AG20443 (cell line): ENCODE results near the gene SLC9A2.

Source experiments
- DNase-seq: peaks from one replicate; pipeline ENCODE4 v3.0.0; 2012; ENCODE audit warnings: low spot score, mixed read lengths

SLC9A2 gene

DNA sequence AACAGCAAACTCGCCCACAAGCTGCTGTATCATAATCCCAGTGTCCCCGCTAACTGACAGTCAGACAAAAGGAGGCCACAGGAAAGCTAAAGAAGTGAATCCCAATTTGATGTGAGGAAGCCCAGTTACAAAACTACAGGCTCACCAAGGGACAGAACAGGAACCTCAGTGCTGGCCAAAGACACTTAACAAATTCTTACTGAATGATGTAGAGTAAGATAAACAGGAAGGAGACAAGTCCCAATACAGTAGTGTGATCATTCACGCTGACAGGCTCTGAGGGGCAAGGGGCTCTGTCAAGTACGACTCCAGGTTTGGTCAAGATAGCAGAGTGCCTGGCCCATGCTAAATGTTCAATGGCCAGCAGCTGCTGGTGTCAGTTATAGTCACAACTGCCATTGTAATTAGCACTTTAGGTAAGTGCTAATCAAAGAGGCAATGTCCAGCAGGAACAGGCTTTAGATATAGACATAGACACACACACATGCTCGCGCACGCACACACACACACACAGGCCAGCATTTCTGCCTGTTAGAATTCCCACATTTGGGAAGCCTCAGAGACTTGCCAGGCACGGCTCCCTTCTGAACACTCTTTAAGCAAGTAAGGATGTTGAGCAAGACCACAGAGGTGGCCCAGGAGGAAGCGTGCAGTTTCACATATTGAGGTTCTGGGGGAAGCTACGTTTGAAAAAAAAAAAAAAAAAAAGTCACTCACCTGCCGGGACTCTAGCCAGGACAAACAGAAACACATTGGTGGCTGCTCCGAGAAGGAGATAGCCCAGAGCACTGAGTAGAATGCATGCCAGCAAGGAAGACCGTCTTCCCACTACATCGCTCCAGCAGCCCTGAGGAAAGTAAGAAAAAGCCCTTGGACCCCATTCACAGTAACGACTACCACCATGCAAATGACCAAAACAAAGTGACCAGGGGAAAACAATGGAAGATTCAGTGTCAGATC is 107.1 kb downstream of the SLC9A2 start:
- no peak for DNase-seq

DNA sequence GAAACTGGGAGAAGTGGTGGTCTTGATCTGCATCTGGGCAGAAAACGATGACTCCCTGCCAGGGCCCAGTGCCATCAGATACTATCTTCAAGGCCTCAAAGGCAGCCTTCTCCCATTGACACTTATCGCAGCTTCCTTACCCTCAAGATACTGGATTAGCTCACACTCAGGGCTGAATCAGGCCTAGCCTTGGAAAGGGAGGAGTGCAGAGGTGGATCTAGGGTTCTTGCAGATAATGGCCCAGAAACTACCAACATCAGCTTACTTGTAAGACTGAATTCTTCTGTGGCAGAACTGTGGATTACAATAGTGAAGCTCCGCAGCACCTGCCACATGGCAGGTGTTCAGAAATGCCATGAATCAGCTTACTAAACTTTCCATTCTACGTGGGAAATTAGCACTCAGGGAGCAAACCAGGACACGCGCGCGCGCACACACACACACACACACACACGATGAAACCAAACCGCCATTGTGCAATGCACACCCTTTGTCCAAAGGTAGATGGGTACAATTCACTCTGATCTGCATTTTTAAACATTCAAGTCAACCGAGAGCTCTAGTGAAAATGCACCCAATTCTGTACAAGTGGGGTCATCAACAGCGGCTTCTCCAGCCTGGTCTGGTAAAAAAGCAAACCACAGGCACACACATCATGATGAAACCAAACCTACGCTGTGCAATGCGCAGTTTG is 116.2 kb downstream of the SLC9A2 start:
- no peak for DNase-seq

DNA sequence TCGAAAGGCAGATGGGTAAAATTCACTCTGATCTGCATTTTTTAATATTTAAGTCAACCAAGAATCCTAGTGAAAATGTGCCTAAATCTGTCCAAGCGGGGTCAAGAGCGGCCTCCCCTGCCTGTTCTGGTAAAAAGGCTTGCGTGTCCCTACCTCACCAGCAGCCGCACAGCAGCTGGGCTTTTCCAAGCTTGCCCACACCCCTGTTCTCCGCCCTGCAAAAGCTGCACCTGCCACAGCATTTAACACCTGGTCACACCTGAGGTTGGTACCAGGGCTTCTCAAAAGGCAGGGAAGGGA is 116.7 kb downstream of the SLC9A2 start:
- DNase-seq = no peak

DNA sequence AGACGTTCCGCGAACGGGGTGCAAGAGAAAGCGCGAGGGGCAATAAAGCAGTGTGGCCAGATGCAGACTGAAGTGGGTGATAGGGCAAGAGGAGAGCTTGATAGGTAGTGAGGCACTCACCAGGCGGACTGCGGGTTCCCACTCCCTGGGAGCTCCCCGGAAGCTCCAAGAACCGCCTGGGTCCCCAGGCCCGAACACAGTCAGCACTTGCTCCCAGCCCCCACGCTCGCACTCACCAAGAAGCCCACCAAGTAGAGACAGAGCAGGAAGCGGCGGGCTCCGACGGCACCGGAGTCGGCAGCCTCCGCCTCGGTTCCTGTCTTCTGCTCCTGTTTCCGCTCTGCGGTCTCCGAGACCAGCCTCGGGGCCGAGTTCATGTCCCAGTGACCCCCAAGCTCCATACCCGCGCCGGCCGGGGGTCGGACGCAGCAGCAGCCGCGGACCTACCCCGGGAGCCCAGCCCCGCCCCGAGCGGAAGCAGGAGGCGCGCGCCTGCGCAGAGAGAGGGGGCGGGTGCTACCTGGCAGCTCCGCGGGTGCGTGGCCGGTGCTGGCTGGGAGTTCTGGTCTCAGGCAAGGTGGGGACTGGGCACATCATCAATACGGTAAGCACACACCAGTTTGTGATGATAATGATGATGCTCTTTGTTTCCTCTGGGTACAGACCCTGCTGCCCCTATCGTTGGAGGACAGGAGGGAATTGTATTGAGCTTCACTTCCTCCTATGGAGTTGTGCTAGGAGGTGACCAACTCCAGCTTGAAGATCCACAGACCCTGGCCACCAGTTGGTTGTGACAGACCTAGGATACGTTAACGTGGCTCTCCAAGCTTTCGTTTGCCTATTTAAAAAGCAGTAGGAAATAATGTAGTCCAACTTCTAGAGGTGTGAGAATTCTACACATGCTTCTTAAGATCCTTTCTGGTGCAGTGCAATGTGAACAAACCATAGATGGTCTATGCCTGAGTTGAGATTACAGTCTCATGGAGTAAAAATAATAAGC is 117.4 kb downstream of the SLC9A2 start:
- DNase-seq = peak; percentile 97

DNA sequence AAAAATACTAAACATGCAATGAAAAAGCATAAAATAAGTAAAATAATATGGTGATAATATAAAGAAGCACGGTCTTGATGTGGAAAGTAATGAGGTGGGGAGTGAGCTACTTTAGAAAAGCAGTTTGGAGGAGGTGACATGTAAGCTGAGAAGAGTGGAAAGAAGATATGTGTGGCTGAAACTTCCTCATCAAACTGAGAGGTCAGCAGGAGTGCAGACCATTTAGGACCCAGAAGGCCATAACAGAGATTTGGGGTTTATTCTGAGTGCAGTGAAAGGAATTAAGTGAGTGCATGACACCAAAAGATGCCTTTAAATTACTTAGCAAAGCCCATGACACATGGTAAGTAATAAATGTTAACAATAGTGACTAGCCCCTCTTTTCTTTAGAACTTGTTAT is 118.1 kb downstream of the SLC9A2 start:
- DNase-seq = no peak

DNA sequence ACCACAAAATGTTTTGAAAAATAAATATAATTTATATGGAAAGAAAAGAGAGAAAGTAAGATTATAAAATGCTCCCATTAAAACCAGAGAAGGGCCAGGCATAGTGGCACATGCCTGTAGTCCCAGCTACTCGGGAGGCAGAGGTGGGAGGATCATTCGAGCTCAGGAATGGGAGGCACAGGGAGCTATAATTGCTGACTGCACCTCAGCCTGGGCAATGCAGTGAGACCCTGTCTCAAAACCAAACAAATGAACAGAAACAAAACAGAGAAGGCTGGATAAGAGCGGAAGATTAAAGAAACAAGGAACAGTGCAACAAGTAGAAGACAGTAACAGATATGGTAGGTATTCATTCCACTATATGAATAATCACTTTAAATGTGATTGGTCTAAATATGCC is 123.9 kb downstream of the SLC9A2 start:
- DNase-seq = no peak

DNA sequence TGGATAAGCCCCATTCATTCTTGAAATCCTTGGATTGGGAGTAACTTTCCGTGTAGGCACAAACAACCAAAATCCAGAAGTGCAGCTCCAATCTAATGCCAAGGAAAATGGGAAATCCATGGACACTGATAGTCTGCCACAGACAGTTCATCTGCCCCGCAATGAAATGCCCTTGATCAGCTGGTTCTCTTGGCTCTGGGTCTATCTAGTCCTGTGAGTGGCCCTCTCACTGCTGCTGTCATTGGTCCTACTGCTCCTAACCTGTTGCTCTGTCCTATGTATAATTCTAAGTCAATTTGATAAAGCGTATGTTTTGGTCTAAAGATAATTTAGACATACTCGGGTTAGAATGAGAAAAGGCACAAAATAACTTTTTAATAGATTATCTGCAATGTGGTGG is 128.8 kb downstream of the SLC9A2 start:
- no peak for DNase-seq

DNA sequence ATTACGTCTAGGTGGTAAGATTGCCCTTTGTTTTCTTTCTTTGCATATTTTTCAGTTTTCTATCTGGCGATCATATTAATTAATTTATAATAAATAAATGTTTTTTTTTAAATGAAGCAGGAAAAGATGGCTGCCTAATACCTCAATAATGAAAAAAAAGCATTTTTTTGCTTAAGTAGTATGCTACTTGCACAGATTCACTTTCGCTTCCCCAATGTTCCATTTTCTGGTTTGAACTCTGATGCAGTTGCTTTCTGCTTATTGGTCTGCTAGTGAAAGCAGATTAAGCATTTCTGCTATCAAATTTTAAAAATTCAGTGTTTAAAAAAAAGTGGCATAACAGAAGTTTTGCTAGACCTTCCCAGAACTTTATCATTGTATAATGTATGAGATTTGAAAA is 130.6 kb downstream of the SLC9A2 start:
- DNase-seq = no peak

DNA sequence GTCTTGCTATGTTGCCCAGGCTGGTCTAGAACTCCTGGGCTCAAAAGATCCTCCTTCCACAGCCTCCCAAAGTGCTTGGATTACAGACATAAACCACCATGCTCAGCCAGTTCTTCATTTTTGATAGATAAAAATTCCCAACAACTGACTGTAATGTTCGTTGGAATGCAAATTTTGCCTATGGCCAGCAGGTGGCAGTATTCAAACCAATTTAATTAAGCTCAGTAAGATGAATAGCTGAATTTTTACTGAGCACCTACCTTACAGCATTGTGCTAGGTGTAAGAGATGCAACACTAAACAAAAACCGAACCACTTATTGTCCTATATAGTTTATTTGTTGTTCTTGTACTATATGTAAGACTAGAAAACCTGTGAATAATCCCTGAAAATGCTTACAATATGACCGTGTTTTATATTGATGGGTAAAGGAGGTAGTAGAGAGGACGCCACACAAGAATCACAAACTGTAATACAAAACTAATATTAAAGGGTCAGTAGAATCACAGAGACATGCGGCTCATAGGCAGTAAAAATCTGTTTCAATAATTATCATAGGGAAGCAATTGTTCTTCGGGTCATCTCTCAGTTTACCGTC is 134.3 kb downstream of the SLC9A2 start:
- peak; percentile 45 for DNase-seq

DNA sequence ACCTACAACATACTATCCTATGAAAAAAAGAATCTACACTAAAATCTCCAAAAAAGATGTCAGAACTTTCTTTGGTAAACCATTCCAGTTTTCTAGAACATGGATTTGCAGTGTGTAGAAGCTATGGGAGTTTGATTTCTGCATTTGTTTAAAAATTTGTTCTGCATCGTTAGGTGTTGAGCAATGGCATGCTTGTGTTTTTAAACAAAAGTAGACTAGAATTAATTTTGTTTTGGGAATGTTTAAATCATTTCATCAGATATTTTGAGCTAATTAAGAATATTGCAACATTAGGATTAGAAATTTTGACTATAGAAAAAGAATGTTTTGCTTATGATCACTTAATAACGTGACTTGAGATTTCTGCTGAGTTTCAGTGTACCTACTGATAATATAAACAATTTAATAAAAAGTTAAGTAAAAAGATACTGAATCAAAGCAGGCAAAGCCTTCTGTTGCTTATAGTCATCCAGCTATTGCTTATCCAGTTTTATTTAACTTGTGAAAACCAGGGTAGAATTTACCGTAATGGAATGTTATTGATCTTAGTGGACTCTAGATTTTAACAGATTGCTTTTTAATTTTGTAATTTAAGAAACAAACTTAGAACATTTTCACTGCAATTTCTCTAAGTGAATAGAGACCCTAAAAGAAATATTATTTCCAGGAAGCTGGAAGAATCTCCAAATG is 135.2 kb downstream of the SLC9A2 start:
- no peak for DNase-seq

DNA sequence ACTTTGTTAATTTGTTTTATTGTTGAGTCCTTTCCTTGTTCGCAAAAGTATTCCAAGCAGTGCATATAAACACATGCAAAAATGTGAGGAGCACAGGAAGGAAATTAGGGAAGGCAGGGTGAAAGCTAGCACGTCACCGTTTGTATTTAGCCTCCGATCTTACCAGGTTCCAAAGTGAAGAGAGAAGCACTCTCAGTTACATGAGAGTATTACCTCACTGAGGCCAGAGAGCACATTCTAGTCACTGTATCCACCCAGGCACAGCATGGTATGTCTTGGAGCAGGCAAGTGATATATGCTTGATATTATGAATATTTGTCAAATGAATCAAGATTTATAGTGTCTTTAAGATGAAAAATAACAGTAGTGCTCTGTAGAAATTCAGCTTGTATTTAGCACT is 135.9 kb downstream of the SLC9A2 start:
- DNase-seq = no peak

DNA sequence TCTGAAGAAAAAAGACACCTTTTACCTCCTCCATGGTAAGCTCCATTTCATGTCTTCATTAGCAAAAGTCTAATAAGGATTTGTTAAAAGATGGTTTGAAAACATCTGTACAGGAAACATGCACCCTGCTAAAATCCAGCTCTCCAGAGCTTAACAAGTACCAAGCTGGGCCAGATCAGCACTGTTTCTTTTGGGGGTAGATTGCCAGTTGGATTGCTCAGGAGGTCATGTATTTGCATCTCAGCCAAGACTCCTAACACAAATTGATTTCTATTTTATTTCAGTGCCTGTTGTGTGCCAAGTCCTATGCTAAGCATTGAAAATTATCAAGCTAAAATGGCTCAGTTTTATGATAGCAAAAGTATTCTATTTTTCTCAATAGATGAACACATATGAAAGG is 139.1 kb downstream of the SLC9A2 start:
- no peak for DNase-seq
